HepG2 (cell line): ENCODE data around the gene RELB. TPM values are rescaled to one million over a fixed set of nuclear protein-coding genes. Genes with fewer than 3 reads are reported as not detected.

Experiments
- BHLHE40 ChIP-seq: IDR thresholded peaks from 2 replicates; pipeline ENCODE4 v1.6.1; 2011; ENCODE audit warnings: low read length, improper control_type of control experiment
- DRAP1 ChIP-seq: IDR thresholded peaks from 2 replicates; pipeline ENCODE4 v1.6.1; 2016; ENCODE audit warnings: missing genetic modification reagents, missing compliant biosample characterization
- E2F2 ChIP-seq: sonication (generic); formaldehyde crosslinking; IDR thresholded peaks from 2 replicates; pipeline ENCODE4 v1.4.0; 2020; ENCODE audit warnings: missing genetic modification reagents, borderline replicate concordance
- ETS1 ChIP-seq: sonication (generic); formaldehyde crosslinking; IDR thresholded peaks from 2 replicates; pipeline ENCODE4 v1.4.0; 2020; ENCODE audit warnings: missing genetic modification reagents
- FOXO4 ChIP-seq: sonication (generic); formaldehyde crosslinking; conservative IDR thresholded peaks from 2 replicates; pipeline ENCODE4 v1.8.1; 2023; ENCODE audit warnings: missing genetic modification reagents
- GABPA ChIP-seq, 2 experiments: IDR thresholded peaks; 2 replicates each; pipeline ENCODE4 v1.6.1; 2011 to 2016; ENCODE audit warnings: low read depth in 2 of 2, low read length in 1 of 2, missing biosample characterization in 1 of 2, missing genetic modification characterization in 1 of 2
- GZF1 ChIP-seq: sonication (generic); formaldehyde crosslinking; IDR thresholded peaks from 2 replicates; pipeline ENCODE4 v1.5.1; 2020; ENCODE audit warnings: mild to moderate bottlenecking, missing genetic modification reagents
- HINFP ChIP-seq: sonication (generic); formaldehyde crosslinking; IDR thresholded peaks from 2 replicates; pipeline ENCODE4 v1.4.0; 2020; ENCODE audit warnings: low read depth, mild to moderate bottlenecking, missing genetic modification reagents
- HNF4A ChIP-seq: sonication (generic); formaldehyde crosslinking; IDR thresholded peaks from 2 replicates; pipeline ENCODE4 v1.4.0; 2020; ENCODE audit warnings: missing genetic modification reagents
- SP1 ChIP-seq, 2 experiments: fragments of 450-650 bp in 1 of 2; sonication (generic) in 1 of 2; formaldehyde crosslinking in 1 of 2; IDR thresholded peaks; 2 replicates each; pipeline versions ENCODE4 v1.4.0 to v1.6.1; 2016 to 2020; ENCODE audit warnings: missing genetic modification reagents in 1 of 2
- TFDP2 ChIP-seq: sonication (generic); formaldehyde crosslinking; IDR thresholded peaks from 2 replicates; pipeline ENCODE4 v1.4.0; 2020; ENCODE audit warnings: missing genetic modification reagents
- THRA ChIP-seq: sonication (generic); formaldehyde crosslinking; IDR thresholded peaks from 2 replicates; pipeline ENCODE4 v1.4.0; 2020; ENCODE audit warnings: missing genetic modification reagents, borderline replicate concordance
- ZBTB10 ChIP-seq: sonication (generic); formaldehyde crosslinking; IDR thresholded peaks from 2 replicates; pipeline ENCODE4 v1.4.0; 2020; ENCODE audit warnings: missing genetic modification reagents, borderline replicate concordance
- ZBTB8A ChIP-seq: sonication (generic); formaldehyde crosslinking; IDR thresholded peaks from 2 replicates; pipeline ENCODE4 v1.4.0; 2020; ENCODE audit warnings: mild to moderate bottlenecking, low read depth, missing genetic modification reagents, borderline replicate concordance
- ZNF205 ChIP-seq: IDR thresholded peaks from 2 replicates; pipeline ENCODE4 v1.6.1; 2018; ENCODE audit warnings: missing biosample characterization, missing genetic modification reagents
- ZNF333 ChIP-seq: sonication (generic); formaldehyde crosslinking; IDR thresholded peaks from 2 replicates; pipeline ENCODE4 v1.4.0; 2020; ENCODE audit warnings: mild to moderate bottlenecking, missing genetic modification reagents, borderline replicate concordance
- ZNF766 ChIP-seq: sonication (generic); formaldehyde crosslinking; IDR thresholded peaks from 2 replicates; pipeline ENCODE4 v1.5.0; 2020; ENCODE audit warnings: missing genetic modification reagents, borderline replicate concordance
- polyA plus RNA-seq, 8 experiments: library from polyadenylated mRNA; depleted of rRNA in 3 of 8; stranded (reverse) in 7 of 8; unstranded in 1 of 8; fragments of >200 nt; fragmentation: Illumina TruSeq in 4 of 8; extraction: Trizol in 4 of 8; gene quantifications; 2 replicates each; pipeline versions ENCODE4 v1.2.1 to v1.2.3, GENCODE V29; 2011 to 2016; ENCODE audit warnings: low read depth in 4 of 8, missing spikeins in 1 of 8, mixed read lengths in 1 of 8; ENCODE audit not compliant: insufficient read depth in 1 of 8
- total RNA-seq, 5 experiments: library from RNA; depleted of rRNA; stranded (reverse); fragments of >200 nt; fragmentation: Illumina TruSeq; extraction: Trizol; gene quantifications; 2 replicates each; pipeline ENCODE4 v1.2.3, GENCODE V29; 2016; ENCODE audit warnings: low read depth in 1 of 5

The RELB gene
- total and polyA plus RNA-seq, 2 of the 13 experiments (the other 11 are each of a cell fraction or from before 2014, with no cell fraction given): 1.9 to 3.5 TPM

- TF ChIP-seq ZBTB8A (CRISPR knock-in tag) (no peak), DRAP1 (CRISPR knock-in tag) (peak; percentile 56), GZF1 (CRISPR knock-in tag) (no peak), FOXO4 (no peak), THRA (CRISPR knock-in tag) (no peak), SP1 (IDR thresholded peaks at IDR 0.05) (no peak), SP1 (CRISPR knock-in tag; IDR thresholded peaks at IDR 0.05) (peak; percentile 92), HNF4A (CRISPR knock-in tag) (no peak), TFDP2 (CRISPR knock-in tag) (no peak), GABPA (IDR thresholded peaks at IDR 0.05; ENCODE audit: low read depth, low read length) (no peak), GABPA (CRISPR knock-in tag; IDR thresholded peaks at IDR 0.05; ENCODE audit: low read depth) (no peak), ZNF333 (CRISPR knock-in tag) (no peak), ZBTB10 (CRISPR knock-in tag) (no peak), E2F2 (no peak), ZNF766 (no peak), HINFP (CRISPR knock-in tag) (no peak), BHLHE40 (peak; percentile 89), ZNF205 (CRISPR knock-in tag) (peak; percentile 100), ETS1 (CRISPR knock-in tag) (no peak)
Measured at GRCh38 chr19:45001087-45001739, at the start of gene RELB (continued).
